Gastrocnemius medialis (tissue), 4 donors: Measurements from ENCODE around the gene RERE. TPM values are rescaled to one million over a fixed set of nuclear protein-coding genes. Genes with fewer than 3 reads are reported as not detected.
A peak's percentile ranks its signal among the peaks of the same experiment; 100 is the strongest.

ENCODE experiments used
- ATAC-seq, 2 donors: fragments of 150-250 bp; one replicate each; pipeline ENCODE4 v1.9.1; 2016
- DNase-seq, 2 donors: peaks; one replicate each; pipeline ENCODE4 v3.0.0-alpha.2; 2019
- H3K27ac ChIP-seq, 4 donors: fragments of 200-600 bp; sonication (generic); 1 replicate in 1 of 4; 2 replicates in 3 of 4; pipeline ENCODE4 v1.5.1; 2016 to 2018; ENCODE audit warnings: mild to moderate bottlenecking in 2 of 4, moderate library complexity in 1 of 4
- H3K27me3 ChIP-seq, 3 donors: fragments of 200-600 bp; sonication (generic) in 2 of 3; 1 replicate in 1 of 3; 2 replicates in 2 of 3; pipeline versions ENCODE4 v1.5.1 to v1.6.0; 2016 to 2019; ENCODE audit warnings: mild to moderate bottlenecking in 1 of 3, moderate library complexity in 1 of 3
- H3K36me3 ChIP-seq, 2 donors: fragments of 200-600 bp; sonication (generic) in 1 of 2; one replicate each; pipeline ENCODE4 v1.5.1; 2017 to 2018
- H3K4me1 ChIP-seq, 2 donors: fragments of 200-600 bp; sonication (generic) in 1 of 2; one replicate each; pipeline ENCODE4 v1.5.1; 2016 to 2017; ENCODE audit warnings: mild to moderate bottlenecking in 2 of 2
- H3K4me3 ChIP-seq, 4 donors: fragments of 200-600 bp; sonication (generic) in 3 of 4; 1 replicate in 1 of 4; 2 replicates in 3 of 4; pipeline ENCODE4 v1.5.1; 2016 to 2019; ENCODE audit warnings: mild to moderate bottlenecking in 2 of 4
- H3K9me3 ChIP-seq, 3 donors: fragments of 200-600 bp; sonication (generic) in 2 of 3; 1 replicate in 1 of 3; 2 replicates in 2 of 3; pipeline ENCODE4 v1.5.1; 2016 to 2019
- CTCF ChIP-seq, 5 experiments: fragments of 450-650 bp in 3 of 5; fragments of 200-600 bp in 2 of 5; sonication (generic) in 2 of 5; IDR thresholded peaks in 4 of 5; conservative IDR thresholded peaks in 1 of 5; 1 replicate in 4 of 5; 2 replicates in 1 of 5; pipeline ENCODE4 v1.5.1; 2016 to 2019; ENCODE audit warnings: antibody characterized with exemption in 5 of 5, mild to moderate bottlenecking in 3 of 5, moderate library complexity in 3 of 5
- POLR2A ChIP-seq, 2 donors: fragments of 450-650 bp; IDR thresholded peaks; one replicate each; pipeline ENCODE4 v1.6.1; 2017; ENCODE audit warnings: antibody characterized with exemption in 2 of 2, mild to moderate bottlenecking in 2 of 2, moderate library complexity in 2 of 2
- in situ Hi-C, 4 donors: fragments of 200-750 bp; cut with MboI; loops; one replicate each; pipeline versions ENCODE4 v1.15.0 to v1.8.0; 2017; ENCODE audit warnings: low sequenced_read_pairs in 4 of 4
- intact Hi-C: fragments of 100-400 bp; cut with DNase I; formaldehyde crosslinking; loops from one replicate; pipeline ENCODE4 v1.15.1; 2023; ENCODE audit warnings: low total_unique reads
- total RNA-seq, 4 donors: library from RNA; depleted of rRNA; stranded (reverse); fragments of >200 nt; gene quantifications; one replicate each; pipeline versions ENCODE4 v1.1.0 to v1.2.3, GENCODE V29; 2016

Gene RERE
- total RNA-seq, 4 donors from 2014 or later: 60.8 to 106 (median 102) TPM

GRCh38 chr1:8377271-8377981 lies 440.0 kb downstream of the RERE start:
- Histone ChIP-seq H3K36me3 (no peaks in the 10 kb centered on the region), H3K27ac (peak overlapping the region; percentile 90 to 95 (median 93)), H3K27me3 (no peaks in the 10 kb centered on the region), H3K4me3 (no peak overlapping the region), H3K4me1 (peaks cover 98 to 99% of the 10 kb centered on the region in 2 donors), H3K9me3 (no peaks in the 10 kb centered on the region)
- ATAC-seq (no peak), DNase-seq (no peak)
- intact Hi-C loops (loop anchor here (10.0 kb wide), 1 partner anchor 437 kb away; the partner anchor contains the start of gene RERE), in situ Hi-C loops (loop anchor here in 1 of 4 donors (5.0 kb wide), 1 partner anchor 40 kb away; no protein-coding TSS in a partner anchor)
- no peak for TF ChIP-seq POLR2A (IDR thresholded peaks at IDR 0.05)

- TF ChIP-seq CTCF (IDR thresholded peaks at IDR 0.05 in 4 of 5, conservative IDR thresholded peaks at IDR 0.05 in 1 of 5) (no peak), POLR2A (IDR thresholded peaks at IDR 0.05) (no peak)
- H3K4me1 ChIP-seq: peaks cover 98 to 99% of the 10 kb centered on the region in 2 donors
- no peaks in the 10 kb centered on the region for H3K36me3 ChIP-seq
- no peaks in the 10 kb centered on the region for H3K27me3 ChIP-seq
- H3K27ac ChIP-seq: peak overlapping the region; percentile 90 to 95 (median 93)
- in situ Hi-C loops (loop anchor here in 1 of 4 donors (5.0 kb wide), 1 partner anchor 41 kb away; no protein-coding TSS in a partner anchor), intact Hi-C loops (loop anchor here (10.0 kb wide), 1 partner anchor 438 kb away; the partner anchor contains the start of gene RERE)
- H3K4me3 ChIP-seq: no peak overlapping the region
- ATAC-seq (no peak), DNase-seq (no peak)
- no peaks in the 10 kb centered on the region for H3K9me3 ChIP-seq
These were observed 441.0 kb downstream of the RERE start for GRCh38 chr1:8376358-8376840.

GRCh38 chr1:8374812-8375211 lies 442.6 kb downstream of the RERE start:
- ATAC-seq: no peak
- intact Hi-C loops: loop anchor here (5.0 to 10.0 kb wide), 2 partner anchors 327 to 440 kb away; partner anchors contain the start of gene RERE

GRCh38 chr1:8374356-8374755 lies 443.1 kb downstream of the RERE start:
- Histone ChIP-seq H3K27me3 (no peaks in the 10 kb centered on the region), H3K4me3 (peak overlapping the region in 2 of 4 donors; percentile 15 to 21), H3K9me3 (no peaks in the 10 kb centered on the region), H3K36me3 (no peaks in the 10 kb centered on the region), H3K27ac (peak overlapping the region; percentile 90 to 95 (median 93)), H3K4me1 (peaks cover 98 to 99% of the 10 kb centered on the region in 2 donors)
- peak in 1 of 2 donors; percentile 1 for ATAC-seq
- in situ Hi-C loops: no loop called here
- TF ChIP-seq CTCF (IDR thresholded peaks at IDR 0.05 in 4 of 5, conservative IDR thresholded peaks at IDR 0.05 in 1 of 5): no peak
- no peak for TF ChIP-seq POLR2A (IDR thresholded peaks at IDR 0.05)
- DNase-seq: peak in 1 of 2 donors; percentile 48
- intact Hi-C loops: loop anchor here (5.0 to 10.0 kb wide), 2 partner anchors 328 to 440 kb away; partner anchors contain the start of gene RERE

More at GRCh38 chr1:8374812-8375211, 442.6 kb downstream of the RERE start:
- DNase-seq: peak in 1 of 2 donors; percentile 72
- Histone ChIP-seq H3K4me1 (peaks cover 98 to 99% of the 10 kb centered on the region in 2 donors), H3K27ac (peak overlapping the region; percentile 90 to 95 (median 93)), H3K27me3 (no peaks in the 10 kb centered on the region), H3K9me3 (no peaks in the 10 kb centered on the region), H3K36me3 (no peaks in the 10 kb centered on the region), H3K4me3 (no peak overlapping the region)
- TF ChIP-seq CTCF (IDR thresholded peaks at IDR 0.05 in 4 of 5, conservative IDR thresholded peaks at IDR 0.05 in 1 of 5) (peak; percentile 30 to 58 (median 43)), POLR2A (IDR thresholded peaks at IDR 0.05) (no peak)
- in situ Hi-C loops: loop anchor here in 1 of 4 donors (5.0 kb wide), 1 partner anchor 42 kb away; no protein-coding TSS in a partner anchor
